ENCODE measurements around the gene DYNLRB2. TPM values are rescaled to one million over a fixed set of nuclear protein-coding genes. Genes with fewer than 3 reads are reported as not detected.

The DYNLRB2 gene
- total RNA-seq, 3 donors from 2014 or later: not detected

DNA sequence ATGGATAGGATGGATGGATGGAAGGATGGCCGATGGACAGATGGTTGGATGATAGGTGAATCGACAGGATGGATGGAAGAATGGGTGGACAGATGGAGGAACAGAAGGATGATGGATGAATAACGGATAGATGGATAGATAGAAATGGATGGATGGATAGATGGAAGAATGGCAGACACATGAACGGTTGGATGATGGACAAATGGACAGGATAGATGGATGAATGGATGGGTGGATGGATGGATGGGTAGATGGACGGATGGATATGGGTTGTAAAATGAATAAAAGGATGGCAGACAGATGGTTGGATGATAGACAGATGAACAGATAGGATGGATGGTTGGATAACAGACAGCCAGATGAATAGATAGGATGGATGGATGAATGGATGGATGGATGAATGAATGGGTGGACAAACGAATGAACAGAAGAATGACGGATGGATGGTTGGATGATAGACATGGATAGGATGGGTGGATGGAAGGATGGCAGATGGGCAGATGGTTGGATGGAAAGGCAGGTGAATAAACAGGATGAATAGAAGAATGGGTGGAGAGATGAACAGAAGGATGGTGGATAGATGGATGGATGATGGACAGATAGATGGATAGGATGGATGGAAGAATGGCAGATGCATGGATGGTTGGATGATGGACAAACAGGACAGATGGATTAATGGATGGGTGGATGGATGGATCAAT lies 55.9 kb downstream of the DYNLRB2 start:
- no peak for DNase-seq
- ATAC-seq: no peak
- peaks cover 14% of the 10 kb centered on the region for H3K36me3 Mint-ChIP-seq (ENCODE audit: insufficient read depth)
- no peak overlapping the region for H3K4me3 Mint-ChIP-seq
- peaks cover under 1% of the 10 kb centered on the region for H3K27me3 Mint-ChIP-seq (ENCODE audit: low read depth)
- H3K4me1 Mint-ChIP-seq (ENCODE audit: low read depth): peaks cover 10% of the 10 kb centered on the region
- peaks cover 11% of the 10 kb centered on the region for H3K9me3 Mint-ChIP-seq

DNA sequence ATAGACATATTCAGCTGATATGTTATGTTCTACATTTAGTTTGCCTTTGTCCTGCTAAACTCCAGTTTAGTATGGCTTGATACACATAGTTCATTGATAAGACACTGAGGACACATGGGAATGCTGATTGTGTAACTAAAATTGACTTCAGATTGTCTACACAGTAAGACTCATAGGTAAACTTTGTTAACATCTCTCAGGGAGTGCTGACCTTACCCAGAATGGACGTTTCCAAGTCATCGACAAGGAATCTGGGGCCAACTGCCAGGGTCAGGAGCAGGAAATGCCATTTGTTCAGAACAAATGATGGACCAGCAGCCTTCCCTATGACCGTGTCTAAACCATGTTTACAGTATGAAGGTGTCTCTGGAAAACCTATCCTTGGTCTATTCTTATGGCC lies 58.7 kb downstream of the DYNLRB2 start:
- Mint-ChIP-seq H3K4me3 (no peak overlapping the region), H3K27me3 (ENCODE audit: low read depth) (no peaks in the 10 kb centered on the region), H3K36me3 (ENCODE audit: insufficient read depth) (peaks cover 19% of the 10 kb centered on the region), H3K4me1 (ENCODE audit: low read depth) (peaks cover 1% of the 10 kb centered on the region), H3K9me3 (peaks cover 11% of the 10 kb centered on the region)
- ATAC-seq: no peak
- no peak for DNase-seq

Measured in activated T-cell treated with anti-CD3 and anti-CD28 coated beads, Interleukin-2, amount 50 U/mL, for 4 hours (primary cell).